Fibroblast of skin of right quadriceps (primary cell): Measurements from ENCODE around the gene TMEM132A.

ENCODE experiments used
- DNase-seq: peaks from one replicate; pipeline ENCODE4 v3.0.0-alpha.2; 2013

The TMEM132A gene

DNA sequence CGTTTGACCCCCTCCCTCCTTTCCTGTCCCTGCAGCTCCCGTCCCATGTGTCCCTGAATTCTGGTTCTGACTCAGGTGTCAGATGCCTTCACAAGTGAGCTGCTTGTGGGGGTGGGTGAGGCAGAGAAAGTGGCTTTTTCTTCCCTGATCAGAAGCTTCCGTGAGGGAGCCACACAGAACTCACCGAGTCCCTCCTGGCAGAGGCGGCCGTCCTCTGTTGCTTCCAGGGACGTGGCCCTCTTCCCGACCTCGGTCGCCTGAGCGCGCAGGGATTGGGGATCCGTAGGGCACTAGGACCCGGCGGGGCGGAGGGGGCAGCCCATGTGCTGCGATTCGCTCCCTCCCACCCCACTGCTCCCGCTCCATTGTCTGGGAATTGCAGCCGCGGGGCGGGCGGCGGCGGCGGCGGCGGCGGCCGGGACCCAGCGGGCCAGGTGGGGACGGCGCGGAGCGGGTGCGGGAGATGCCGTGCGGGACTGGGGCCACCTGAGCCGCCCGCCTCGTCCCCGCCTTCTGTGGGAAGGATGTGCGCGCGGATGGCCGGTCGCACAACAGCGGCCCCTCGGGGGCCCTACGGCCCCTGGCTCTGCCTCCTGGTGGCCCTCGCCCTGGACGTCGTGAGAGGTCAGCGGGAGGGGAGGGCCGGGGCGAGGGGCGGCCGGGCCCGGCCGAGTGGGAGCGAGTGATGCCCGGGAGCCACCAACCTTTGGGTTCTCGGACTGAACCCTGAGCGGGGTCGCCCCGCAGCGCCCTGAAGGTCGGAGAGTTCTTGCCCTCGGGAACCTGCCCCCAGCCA is at the start of gene TMEM132A:
Gene TMEM132A, plus strand, starts transcription at position 351 of the 796 bp plus-strand sequence. Its CDS starts 174 bp downstream, at position 525.
- peak; percentile 67 for DNase-seq

DNA sequence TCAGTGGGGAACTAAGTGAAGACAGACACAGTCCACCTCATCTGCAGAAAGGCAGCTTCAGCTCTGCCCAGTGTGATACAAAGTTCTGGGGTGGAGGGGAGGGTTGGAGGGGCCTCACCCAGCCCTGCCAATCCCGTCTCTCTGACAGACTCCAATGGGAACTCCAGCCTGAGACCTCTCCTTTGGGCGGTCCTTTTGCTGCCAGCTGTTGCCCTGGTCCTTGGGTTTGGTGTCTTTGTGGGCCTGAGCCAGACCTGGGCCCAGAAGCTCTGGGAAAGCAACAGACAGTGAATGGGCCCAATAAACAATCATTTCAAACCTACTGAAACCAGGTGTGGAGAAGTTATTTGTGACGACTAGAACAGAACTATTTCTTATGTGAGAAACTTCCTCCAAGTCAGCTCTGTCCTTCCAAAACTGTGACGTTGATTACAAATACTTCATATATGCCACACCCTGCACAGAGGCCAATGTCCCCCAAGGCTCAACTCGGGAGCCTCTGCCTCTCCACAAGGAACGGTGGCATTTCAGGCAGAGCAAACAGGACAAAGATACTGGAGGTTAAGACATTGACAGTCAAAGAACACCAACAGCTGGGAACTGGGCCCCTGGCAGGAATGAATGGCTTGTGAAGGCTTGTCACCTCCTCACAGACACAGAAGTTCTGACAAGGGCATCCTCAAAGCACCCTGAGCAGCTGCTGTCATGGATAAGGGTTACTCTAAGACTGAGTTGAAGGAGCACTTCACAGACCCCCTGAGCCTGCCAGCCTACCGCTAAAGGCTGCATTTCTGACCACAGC is 48.7 kb upstream of the TMEM132A start:
- no peak for DNase-seq

DNA sequence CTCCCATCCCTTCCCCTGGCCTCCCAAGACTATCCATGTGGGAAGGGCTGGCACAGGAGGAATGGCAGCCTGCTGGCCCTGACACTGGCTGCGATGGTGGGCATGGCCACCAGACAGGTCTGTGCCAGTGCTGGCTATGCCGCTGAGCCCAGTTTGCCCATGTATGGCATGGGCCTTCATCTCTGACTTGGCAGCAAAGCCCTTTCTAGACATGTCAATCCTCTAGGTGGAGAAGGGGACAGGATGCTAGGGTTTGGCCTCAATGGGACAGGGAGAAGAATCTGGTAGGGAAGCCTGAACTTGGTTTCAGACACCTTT is 48.1 kb upstream of the TMEM132A start:
- DNase-seq: no peak

DNA sequence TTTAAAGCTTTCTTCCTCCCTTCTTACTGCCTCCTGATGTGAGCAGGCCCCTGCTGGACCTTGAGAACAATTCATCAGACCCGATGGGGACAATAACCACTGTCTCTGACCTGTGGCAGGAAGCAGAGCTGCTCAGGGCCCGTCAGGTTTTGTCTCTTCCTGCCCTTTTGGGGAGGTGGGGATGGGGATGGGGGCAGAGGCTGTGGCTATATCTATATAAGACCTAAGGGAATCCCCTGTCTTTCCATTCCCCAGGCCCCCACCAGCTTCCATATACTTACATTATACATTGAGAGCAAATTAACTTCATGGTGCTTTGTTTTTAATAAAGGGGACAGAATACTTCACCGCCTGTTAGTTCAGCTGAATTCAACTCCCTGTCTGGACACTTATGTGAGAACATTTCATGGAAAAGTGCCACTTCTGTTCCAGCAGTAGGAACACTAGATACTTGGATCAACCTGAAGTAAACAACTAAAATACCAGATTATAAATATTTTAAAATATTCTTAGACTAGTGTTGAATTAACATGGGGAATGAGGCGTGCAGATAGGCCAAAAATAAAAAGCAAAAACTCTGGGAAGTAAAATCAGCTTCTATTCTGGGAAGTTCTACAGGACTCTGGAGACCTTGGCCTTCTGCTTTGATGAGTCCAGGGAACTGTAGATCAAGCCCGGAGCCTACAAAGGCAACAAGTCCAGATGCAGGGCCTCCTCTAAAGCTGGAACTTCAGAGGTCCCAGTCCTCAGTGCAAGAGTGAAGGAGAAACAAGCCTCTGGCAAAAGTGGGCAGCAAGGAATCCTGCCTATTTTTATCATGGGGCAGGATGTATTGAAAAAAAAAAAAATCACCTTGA is 45.8 kb upstream of the TMEM132A start:
- no peak for DNase-seq

DNA sequence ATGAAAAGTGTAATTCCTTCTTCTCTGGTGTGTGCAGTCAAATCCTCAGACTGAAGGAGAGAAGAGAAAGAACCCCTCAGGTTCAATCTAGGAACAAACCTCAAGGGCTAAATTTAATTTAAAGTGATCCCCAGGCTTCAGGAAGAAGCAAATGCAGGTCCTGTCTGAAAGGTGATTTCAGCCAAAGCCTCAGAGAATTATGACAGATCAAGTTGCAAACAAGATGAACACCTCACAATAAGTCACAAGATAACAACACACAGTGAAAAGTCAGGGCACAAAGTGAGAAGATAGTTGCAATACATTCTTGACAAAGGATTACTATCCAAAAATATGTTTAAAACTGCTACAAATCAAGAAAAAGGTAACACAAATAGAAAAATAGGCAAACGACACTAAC is 45.2 kb upstream of the TMEM132A start:
- no peak for DNase-seq

DNA sequence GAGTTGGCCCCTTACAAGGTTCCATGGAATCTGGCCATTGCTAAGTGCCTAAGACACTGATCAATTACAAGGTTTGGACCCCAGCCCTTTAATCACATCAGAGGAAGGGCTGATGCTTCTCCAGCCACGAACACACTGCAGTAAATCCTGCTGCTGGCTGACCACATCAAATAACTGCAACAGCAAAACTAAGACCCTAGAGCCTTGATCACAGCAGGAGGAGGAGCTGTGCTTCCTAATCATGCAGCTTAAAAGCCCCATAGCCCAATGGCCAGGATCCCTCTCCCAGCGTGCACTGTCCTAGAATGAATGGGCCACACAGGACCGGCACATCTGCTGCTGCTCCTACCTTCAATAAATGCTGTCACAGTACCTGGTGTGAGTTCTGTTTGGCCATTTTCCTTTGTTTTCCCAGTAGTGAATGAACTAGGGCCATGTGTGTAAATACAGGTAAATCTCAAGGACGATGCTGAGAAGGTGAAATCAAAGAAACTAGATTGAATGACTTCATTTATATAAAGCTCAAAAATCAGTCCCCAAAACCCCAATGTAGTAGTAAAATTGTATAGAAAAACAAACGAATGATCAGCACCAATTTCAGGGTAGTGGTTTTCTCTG is 44.2 kb upstream of the TMEM132A start:
- no peak for DNase-seq

DNA sequence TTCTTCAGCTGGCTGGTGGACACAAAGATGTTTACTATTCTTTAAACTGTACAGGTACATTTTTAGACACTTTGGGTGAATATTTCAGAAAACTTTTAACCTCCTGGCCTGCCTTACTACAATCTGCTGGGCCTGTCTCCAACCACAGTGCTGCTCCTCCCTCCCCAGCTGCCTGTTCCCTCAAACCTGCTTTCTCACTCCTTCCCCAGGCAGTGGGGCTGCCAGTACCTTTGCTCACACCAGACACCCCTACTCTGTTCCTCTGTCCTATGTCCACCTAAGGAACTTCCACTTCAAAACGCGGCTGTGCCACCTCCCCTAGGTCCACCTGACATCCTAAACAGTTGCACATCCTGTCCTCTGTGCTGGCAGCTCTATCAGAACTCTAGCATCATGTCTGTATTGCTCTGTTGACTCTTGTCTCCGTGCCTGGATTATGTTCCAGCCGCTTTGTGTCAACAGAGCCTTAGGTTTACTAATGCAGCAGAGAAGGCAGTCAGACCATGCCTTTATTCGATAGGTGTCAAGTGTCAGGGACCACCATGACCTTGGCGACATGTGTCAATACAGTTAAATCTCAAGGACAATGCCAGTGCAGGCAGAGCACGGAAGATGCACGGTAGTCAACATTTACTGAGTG is 43.5 kb upstream of the TMEM132A start:
- no peak for DNase-seq

DNA sequence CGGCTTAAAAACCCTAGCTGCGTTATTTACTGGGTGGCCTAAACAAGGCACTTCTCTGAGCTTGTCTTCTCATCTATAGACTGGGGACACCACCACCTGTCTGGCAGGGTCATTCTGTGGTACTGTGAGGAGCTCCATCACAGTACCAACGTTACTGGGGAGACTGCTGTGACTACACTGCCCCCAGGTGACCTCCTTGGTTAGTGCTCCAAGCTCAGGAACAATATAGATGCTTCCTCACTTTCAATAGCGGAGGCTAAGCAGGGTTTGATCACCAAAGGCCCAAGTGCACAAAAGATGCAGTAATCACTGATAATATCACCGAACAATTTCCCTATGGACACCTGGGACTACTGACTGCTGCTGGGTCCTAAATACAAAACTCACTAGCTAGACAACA is 36.7 kb upstream of the TMEM132A start:
- DNase-seq: peak; percentile 35

- no peak for DNase-seq
Observed at GRCh38 chr11:60889869-60890311, 34.4 kb upstream of the TMEM132A start.

DNA sequence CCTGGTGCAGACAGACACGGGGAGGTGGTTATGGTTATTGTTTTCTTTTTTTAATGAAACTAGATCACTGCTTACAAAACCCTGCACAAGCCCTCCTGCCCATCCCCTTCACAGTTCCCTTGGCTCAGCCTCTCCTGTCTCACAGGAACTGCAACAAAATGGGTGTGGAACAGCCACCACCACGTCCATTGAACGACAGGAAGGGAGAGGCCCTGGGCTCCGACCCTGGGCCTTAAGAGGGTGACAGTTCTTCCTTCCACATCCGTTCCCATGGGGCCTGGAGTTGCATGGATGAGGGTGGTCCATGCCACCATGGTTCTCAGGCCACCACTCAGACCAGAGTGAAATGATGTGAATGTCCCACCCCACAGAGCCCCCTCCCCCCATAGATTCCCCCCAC is 33.6 kb upstream of the TMEM132A start:
- no peak for DNase-seq

DNA sequence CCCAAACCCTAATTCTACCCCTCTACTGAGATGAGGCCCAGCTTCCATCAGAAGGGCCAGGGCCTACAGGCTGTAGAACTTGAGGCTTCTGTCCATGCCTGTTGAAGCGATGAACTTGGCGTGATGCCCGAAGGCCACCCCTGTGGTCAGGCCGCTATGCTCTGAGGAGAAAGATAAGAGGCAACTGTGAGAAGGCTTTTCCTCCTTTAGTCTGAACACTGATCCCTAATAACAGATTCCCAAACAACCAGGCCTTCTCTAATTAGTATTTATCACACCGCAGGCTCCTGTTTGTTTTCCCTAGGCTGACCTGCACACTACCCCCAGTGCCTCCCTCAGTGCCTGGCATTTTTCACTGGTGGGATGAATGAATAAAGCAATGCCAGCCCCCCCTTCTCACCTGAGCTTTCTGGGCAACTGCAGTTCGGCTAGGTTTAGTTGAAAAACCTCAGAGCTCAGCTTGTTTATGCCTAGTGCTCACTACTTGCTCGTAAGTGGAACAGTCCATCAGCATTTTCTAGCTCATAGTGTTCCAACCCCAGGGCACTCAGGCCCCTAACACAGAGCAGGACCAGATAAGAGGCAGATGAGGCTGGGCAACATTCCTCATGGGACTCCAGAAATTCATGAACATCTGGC is 33.0 kb upstream of the TMEM132A start:
- no peak for DNase-seq

GRCh38 chr11:60895687-60896086 is 28.6 kb upstream of the TMEM132A start:
- DNase-seq: no peak

GRCh38 chr11:60897496-60897895 is 26.8 kb upstream of the TMEM132A start:
- no peak for DNase-seq

DNA sequence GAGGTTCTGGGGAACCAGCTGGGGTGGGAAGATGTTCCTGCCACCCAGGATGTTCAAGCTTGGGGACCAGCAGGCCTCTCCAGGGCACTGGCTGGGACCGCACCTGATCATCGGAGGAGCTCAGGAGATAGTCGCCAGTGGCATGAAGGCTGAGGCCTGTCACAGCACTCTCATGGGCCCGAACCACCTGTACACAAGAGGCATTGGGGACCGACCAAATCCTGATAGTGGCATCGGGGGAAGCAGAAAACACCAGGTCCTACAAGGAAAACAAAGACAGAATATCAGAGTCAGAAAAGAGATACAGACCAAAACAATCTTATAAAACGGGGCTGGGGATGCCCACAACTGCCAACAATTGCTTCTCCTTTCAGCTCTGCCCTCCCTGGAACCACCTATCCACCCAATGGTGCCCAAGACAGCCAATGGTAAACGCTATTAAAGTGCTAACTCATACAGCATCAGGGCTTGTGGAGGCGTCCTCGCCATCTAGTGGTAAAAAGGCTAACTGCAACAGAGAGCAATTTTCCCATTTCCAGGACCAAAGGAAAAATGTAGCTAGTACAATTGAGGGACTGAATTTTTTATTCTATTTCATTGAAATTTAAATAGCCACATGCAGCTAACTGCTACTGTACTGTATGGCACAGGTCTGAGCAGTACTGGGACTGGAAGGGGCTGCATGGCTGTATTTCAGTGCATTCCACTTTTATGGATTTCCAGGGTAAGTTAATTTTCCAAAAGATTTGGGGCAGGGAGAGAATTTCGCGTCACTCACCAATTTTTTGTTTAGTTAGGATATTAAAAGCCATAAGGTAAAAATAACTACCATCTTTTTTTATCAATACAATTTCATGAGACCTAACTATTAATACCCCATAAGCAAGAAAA is 25.0 kb upstream of the TMEM132A start:
- DNase-seq: peak; percentile 53

DNA sequence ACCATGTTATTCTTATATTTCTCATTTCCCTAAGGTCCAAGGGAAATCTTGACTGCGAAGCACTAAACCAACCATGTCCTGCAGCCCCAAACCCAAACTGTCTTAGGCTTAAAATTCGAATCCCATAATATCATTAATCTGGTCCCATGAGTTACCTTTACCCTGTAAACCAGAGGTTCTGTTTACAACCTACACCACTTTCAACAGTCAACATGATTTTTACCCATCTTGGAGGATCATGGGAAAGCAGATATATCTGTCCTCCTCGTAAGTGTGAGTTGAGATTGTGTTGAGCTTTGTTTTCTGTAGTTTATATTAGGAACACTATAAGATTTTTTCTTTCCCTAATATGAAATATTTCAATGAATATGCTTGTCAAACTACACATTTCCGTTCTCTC is 24.3 kb upstream of the TMEM132A start:
- DNase-seq: no peak

GRCh38 chr11:60900673-60901404 is 23.4 kb upstream of the TMEM132A start:
- no peak for DNase-seq

- DNase-seq: no peak
Observed at GRCh38 chr11:60902625-60903024, 21.6 kb upstream of the TMEM132A start.

DNA sequence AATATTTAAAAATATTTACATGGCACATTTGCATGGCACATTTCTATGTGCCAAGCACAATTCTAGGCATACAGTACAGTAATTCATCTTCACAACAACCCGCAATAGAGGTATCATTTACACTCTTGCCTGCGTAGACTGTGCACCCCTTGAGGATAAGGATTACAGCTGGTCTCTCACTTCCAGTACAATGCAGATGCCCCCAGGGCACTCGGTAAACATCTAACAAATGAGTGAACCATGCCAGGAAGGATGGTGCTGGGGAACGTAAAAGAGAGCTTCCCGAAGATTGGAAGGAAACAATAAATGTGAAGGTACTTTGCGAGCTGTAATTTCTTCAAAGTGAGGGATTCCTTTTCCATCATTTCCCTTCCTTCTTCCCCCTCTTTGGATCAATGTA is 19.2 kb upstream of the TMEM132A start:
- no peak for DNase-seq

GRCh38 chr11:60905551-60906113 is 18.6 kb upstream of the TMEM132A start:
- peak; percentile 54 for DNase-seq
